ENCODE measurements around the gene GLYATL3. TPM values are rescaled to one million over a fixed set of nuclear protein-coding genes. Genes with fewer than 3 reads are reported as not detected.
"Not testable (repeated sequence)": the region's sequence is repeated elsewhere in the genome, so short reads cannot be mapped to it uniquely, and the experiment has no call there.

Gene GLYATL3
- total RNA-seq, 1 donor from 2014 or later: not detected

DNA sequence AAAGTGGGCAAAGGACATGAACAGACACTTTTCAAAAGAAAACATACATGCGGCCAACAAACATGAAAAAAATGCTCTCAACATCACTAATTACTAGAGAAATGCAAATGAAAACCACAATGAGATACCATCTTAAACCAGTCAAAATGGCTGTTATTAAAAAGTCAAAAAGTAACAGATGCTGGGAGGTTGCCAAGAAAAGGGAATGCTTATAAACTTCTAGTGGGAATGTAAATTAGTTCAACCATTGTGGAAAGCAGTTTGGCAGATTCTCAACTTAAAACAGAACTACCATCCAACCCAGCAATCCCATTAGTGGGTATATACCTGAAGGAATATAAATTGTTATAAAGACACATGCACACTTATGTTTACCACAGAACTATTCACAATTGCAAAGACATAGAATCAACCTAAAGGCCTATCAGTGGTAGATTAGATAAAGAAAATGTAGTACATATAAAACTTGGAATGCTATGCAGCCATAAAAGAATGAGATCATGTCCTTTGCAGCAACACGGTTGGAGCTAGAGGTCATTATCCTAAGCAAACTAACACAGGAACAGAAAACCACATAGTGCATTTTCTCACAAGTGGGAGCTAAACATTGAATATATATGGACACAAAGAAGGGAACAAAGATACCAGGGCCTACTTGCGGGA is 20.3 kb upstream of the GLYATL3 start:
- DNase-seq (ENCODE audit: extremely low spot score, unreplicated experiment): no peak
- no peaks in the 10 kb centered on the region for H3K4me1 Mint-ChIP-seq (ENCODE audit: unreplicated experiment)
- H3K27me3 Mint-ChIP-seq: no peaks in the 10 kb centered on the region
- peaks cover 30% of the 10 kb centered on the region for H3K36me3 Mint-ChIP-seq
- no peaks in the 10 kb centered on the region for H3K9me3 Mint-ChIP-seq
- H3K27ac Mint-ChIP-seq: no peak overlapping the region
- H3K4me3 Mint-ChIP-seq: no peak overlapping the region
- TF ChIP-seq, protein P1, sequence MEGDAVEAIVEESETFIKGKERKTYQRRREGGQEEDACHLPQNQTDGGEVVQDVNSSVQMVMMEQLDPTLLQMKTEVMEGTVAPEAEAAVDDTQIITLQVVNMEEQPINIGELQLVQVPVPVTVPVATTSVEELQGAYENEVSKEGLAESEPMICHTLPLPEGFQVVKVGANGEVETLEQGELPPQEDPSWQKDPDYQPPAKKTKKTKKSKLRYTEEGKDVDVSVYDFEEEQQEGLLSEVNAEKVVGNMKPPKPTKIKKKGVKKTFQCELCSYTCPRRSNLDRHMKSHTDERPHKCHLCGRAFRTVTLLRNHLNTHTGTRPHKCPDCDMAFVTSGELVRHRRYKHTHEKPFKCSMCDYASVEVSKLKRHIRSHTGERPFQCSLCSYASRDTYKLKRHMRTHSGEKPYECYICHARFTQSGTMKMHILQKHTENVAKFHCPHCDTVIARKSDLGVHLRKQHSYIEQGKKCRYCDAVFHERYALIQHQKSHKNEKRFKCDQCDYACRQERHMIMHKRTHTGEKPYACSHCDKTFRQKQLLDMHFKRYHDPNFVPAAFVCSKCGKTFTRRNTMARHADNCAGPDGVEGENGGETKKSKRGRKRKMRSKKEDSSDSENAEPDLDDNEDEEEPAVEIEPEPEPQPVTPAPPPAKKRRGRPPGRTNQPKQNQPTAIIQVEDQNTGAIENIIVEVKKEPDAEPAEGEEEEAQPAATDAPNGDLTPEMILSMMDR (conservative IDR thresholded peaks at IDR 0.05): no peak

DNA sequence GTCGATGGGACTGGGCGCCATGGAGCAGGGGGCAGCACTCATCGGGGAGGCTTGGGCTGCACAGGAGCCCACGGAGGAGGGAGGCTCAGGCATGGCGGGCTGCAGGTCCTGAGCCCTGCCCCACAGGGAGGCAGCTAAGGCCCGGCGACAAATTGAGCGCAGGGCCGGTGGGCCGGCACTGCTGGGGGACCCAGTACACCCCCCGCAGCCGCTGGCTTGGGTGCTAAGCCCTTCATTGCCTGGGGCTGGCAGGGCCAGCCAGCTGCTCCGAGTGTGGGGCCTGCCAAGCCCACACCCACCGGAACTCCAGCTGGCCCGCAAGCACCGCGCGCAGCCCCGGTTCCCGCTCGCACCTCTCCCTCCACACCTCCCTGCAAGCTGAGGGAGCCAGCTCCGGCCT is 17.9 kb upstream of the GLYATL3 start:
- not testable (repeated sequence) for H3K27me3 Mint-ChIP-seq; H3K4me1 Mint-ChIP-seq (ENCODE audit: unreplicated experiment); H3K9me3 Mint-ChIP-seq; H3K27ac Mint-ChIP-seq; H3K4me3 Mint-ChIP-seq; DNase-seq (ENCODE audit: extremely low spot score, unreplicated experiment)
- H3K36me3 Mint-ChIP-seq: peaks cover 15% of the 10 kb centered on the region

DNA sequence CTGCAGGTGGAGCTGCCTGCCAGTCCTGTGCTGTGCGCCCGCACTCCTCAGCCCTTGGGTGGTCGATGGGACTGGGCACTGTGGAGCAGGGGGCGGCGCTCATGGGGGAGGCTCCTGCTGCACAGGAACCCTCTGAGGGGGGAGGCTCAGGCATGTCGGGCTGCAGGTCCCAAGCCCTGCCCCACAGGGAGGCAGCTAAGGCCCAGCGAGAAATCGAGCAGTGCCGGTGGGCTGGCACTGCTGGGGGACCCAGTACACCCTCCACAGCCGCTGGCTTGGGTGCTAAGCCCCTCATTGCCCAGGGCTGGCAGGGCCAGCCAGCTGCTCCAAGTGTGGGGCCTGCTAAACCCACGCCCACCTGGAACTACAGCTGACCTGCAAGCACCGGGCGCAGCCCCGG is 16.3 kb upstream of the GLYATL3 start:
- not testable (repeated sequence) for H3K4me3 Mint-ChIP-seq; H3K4me1 Mint-ChIP-seq (ENCODE audit: unreplicated experiment); H3K9me3 Mint-ChIP-seq; DNase-seq (ENCODE audit: extremely low spot score, unreplicated experiment); H3K27me3 Mint-ChIP-seq; H3K27ac Mint-ChIP-seq
- H3K36me3 Mint-ChIP-seq: peaks cover 16% of the 10 kb centered on the region

DNA sequence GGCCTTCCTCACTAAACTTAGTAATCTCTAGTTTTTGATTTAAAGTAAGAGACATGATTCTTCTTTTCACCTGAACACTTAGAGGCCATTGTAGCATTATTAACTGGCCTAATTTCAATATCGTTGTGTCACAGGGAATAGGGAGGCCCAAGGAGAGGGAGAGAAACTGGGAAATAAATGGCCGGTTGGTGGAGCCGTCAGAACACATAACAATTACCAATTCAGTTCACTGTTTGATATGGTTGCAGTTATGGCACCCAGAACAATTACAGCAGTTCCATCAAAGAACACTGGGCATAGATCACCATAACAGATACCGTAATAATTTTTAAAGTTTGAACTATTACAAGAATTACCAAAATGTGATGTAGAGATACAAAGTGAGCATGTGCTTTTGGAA is 9.1 kb upstream of the GLYATL3 start:
- Mint-ChIP-seq H3K27me3 (no peaks in the 10 kb centered on the region), H3K4me3 (no peak overlapping the region), H3K36me3 (peaks cover 10% of the 10 kb centered on the region), H3K27ac (no peak overlapping the region), H3K9me3 (no peaks in the 10 kb centered on the region), H3K4me1 (ENCODE audit: unreplicated experiment) (no peaks in the 10 kb centered on the region)
- TF ChIP-seq, protein P1 (conservative IDR thresholded peaks at IDR 0.05): no peak
- no peak for DNase-seq (ENCODE audit: extremely low spot score, unreplicated experiment)

DNA sequence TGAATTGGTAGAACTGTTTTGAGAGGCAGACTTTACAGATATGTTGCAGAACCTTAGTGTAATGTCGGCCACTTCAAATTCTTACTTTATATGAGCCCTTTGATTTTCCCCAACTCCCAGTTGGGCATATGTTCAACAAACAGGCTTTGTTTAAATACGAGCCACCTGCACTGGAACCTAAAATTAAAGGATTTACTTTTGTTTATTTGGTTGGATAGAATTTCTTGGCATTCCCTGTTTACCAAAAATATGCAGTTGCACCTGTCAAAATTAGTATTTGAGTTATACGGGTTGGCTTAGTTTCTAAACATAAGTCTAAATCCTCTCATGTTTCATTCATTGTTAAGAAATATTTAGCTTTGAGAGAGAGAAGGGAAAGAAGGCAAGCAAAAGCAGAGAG is 2.4 kb upstream of the GLYATL3 start:
- no peaks in the 10 kb centered on the region for H3K36me3 Mint-ChIP-seq
- no peak overlapping the region for H3K4me3 Mint-ChIP-seq
- H3K27me3 Mint-ChIP-seq: no peaks in the 10 kb centered on the region
- no peaks in the 10 kb centered on the region for H3K9me3 Mint-ChIP-seq
- H3K4me1 Mint-ChIP-seq (ENCODE audit: unreplicated experiment): no peaks in the 10 kb centered on the region
- DNase-seq (ENCODE audit: extremely low spot score, unreplicated experiment): no peak
- TF ChIP-seq, protein P1 (conservative IDR thresholded peaks at IDR 0.05): no peak
- no peak overlapping the region for H3K27ac Mint-ChIP-seq

DNA sequence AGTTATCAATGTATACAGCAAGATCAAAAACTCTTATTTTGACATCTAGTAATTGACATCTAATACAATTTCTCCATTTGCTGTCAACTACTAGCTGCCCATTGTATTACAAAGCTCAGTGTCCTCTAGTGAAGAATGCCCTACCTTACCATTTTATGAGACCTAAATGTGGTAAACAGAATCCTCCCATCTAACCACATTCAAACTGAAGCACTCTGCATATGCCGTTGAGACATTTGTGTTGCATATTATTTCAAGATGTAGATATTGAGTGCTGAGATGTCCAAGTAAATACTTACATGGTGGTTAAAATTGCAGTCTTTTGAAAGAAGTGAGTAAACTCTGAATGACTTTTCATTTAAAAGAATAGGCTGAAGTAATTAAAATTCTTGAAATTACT is 597 bp upstream of the GLYATL3 start:
- no peaks in the 10 kb centered on the region for H3K36me3 Mint-ChIP-seq
- TF ChIP-seq, protein P1 (conservative IDR thresholded peaks at IDR 0.05): no peak
- no peaks in the 10 kb centered on the region for H3K27me3 Mint-ChIP-seq
- H3K9me3 Mint-ChIP-seq: no peaks in the 10 kb centered on the region
- no peak overlapping the region for H3K4me3 Mint-ChIP-seq
- no peak for DNase-seq (ENCODE audit: extremely low spot score, unreplicated experiment)
- no peak overlapping the region for H3K27ac Mint-ChIP-seq
- H3K4me1 Mint-ChIP-seq (ENCODE audit: unreplicated experiment): no peaks in the 10 kb centered on the region

DNA sequence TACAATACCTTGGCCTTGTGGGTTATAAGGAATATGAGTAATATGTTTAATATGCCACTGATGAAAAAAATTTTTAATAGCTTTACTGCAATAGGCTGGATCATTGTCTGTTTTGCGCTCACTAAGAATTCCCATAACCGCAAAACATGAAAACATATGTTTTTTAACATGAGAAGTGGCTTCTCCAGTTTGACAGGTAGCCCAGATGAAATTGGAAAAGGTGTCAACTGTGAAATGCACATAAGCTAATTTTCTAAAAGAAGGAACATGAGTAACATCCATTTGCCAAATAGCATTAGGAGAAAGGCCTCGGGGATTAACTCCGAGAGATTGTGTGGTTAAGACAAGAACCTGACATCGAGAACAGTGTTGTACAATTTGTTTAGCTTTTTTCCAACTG is 4.9 kb downstream of the GLYATL3 start:
- DNase-seq (ENCODE audit: extremely low spot score, unreplicated experiment): no peak
- Mint-ChIP-seq H3K9me3 (peaks cover 4% of the 10 kb centered on the region), H3K4me1 (ENCODE audit: unreplicated experiment) (peaks cover 13% of the 10 kb centered on the region), H3K27me3 (no peaks in the 10 kb centered on the region), H3K36me3 (peaks cover 5% of the 10 kb centered on the region), H3K27ac (no peak overlapping the region), H3K4me3 (no peak overlapping the region)
- TF ChIP-seq, protein P1 (conservative IDR thresholded peaks at IDR 0.05): no peak
